Subcutaneous abdominal adipose tissue (tissue), 5 donors: ENCODE results near the gene ABHD4.

ENCODE experiments used
- H3K27ac ChIP-seq: one replicate; pipeline ENCODE4 v1.7.0; 2013; ENCODE audit warnings: low read depth, mild to moderate bottlenecking, inconsistent platforms, low read length, moderate library complexity
- H3K27me3 ChIP-seq, 5 donors: one replicate each; pipeline ENCODE4 v1.7.0; 2013; ENCODE audit warnings: low read length in 5 of 5, inconsistent platforms in 1 of 5; ENCODE audit not compliant: control insufficient read depth in 5 of 5, insufficient read depth in 4 of 5
- H3K36me3 ChIP-seq, 5 donors: one replicate each; pipeline ENCODE4 v1.7.0; 2013; ENCODE audit warnings: low read length in 5 of 5; ENCODE audit not compliant: control insufficient read depth in 5 of 5, insufficient read depth in 5 of 5
- H3K4me1 ChIP-seq, 5 donors: one replicate each; pipeline ENCODE4 v1.7.0; 2013; ENCODE audit warnings: low read length in 5 of 5, mild to moderate bottlenecking in 3 of 5, moderate library complexity in 1 of 5; ENCODE audit not compliant: control insufficient read depth in 5 of 5, insufficient read depth in 5 of 5
- H3K4me3 ChIP-seq, 5 donors: one replicate each; pipeline ENCODE4 v1.7.0; 2013; ENCODE audit warnings: low read length in 5 of 5, low read depth in 1 of 5
- H3K9ac ChIP-seq, 5 donors: one replicate each; pipeline ENCODE4 v1.7.0; 2013; ENCODE audit warnings: low read length in 5 of 5, mild to moderate bottlenecking in 4 of 5, moderate library complexity in 3 of 5
- H3K9me3 ChIP-seq, 5 donors: one replicate each; pipeline ENCODE4 v1.7.0; 2013; ENCODE audit warnings: low read length in 5 of 5; ENCODE audit not compliant: control insufficient read depth in 5 of 5
- donor health status: healthy.
- donor health status: healthy.
- donor health status: healthy.
- donor health status: healthy.
- donor health status: healthy.

The ABHD4 gene

DNA sequence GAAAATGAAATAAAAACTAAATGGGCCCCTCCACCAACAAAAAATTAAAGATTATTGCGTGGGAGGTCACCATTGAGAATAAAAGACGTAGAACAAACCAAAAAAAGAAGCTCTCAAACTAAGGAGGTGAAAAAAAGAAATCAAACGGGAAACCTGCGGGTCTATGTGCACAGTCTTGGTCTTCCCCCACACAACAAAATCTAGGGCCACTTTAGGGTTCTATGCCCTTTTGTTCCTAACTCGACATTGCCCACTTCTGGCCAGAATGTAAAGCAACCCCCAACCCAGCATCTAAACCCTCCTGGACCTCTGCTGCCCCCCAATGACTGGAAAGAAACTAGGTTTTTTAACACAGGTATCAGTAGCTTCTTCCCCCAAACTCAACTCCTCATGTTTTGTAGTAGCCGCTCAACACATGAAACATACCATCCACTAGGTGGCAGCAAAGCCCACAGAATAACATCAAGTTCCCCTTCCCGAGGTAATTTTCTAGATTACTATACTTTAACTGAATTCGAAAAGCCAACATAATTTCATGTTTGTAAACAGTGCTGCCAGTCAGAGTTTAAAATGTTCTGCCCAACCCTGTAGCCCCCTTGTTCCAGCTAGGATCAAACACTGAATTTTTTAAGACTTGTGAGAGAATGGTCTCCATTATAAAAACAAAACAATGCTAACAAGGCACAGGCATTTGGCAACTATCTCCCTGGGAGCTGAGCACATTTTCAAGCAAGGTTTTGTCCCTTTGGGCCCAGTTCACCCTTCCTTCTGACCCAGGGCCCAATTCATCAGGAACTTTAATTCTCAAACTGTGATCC is 27.8 kb upstream of the ABHD4 start:
- no peaks in the 10 kb centered on the region for H3K9me3 ChIP-seq
- H3K4me3 ChIP-seq = no peak overlapping the region
- H3K27ac ChIP-seq = no peak overlapping the region
- H3K9ac ChIP-seq = peak overlapping the region in 1 of 5 donors; percentile 20
- peaks cover 0 to 19% (median 7%) of the 10 kb centered on the region in 5 donors for H3K4me1 ChIP-seq
- no peaks in the 10 kb centered on the region for H3K27me3 ChIP-seq
- H3K36me3 ChIP-seq = peaks cover 22 to 54% (median 36%) of the 10 kb centered on the region in 5 donors

DNA sequence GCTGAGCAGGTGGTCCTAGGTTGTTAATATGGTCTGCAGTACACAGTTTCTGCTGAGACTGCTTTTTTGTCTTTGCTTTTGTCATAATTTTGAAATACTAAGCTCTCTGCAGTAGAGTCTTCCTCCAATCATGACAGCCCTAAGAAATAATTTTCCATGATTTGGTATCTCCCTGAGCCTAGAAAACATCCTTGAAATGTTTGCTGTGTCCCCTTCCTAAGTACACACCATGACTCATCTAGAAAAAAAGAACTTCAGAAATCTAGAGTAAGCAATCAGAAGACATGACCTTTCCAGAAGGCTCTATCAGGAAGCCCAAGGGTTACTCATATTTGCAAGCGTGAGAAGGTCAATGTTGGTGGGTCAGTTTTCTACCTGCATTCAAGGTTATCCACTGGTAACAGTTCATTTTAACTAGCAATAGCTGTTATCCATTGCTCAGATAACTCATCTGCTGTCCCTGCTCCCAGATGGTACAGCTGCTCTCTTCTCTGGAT is 25.5 kb upstream of the ABHD4 start:
- Histone ChIP-seq H3K36me3 (peaks cover 19 to 47% (median 30%) of the 10 kb centered on the region in 5 donors), H3K9ac (no peak overlapping the region), H3K27me3 (no peaks in the 10 kb centered on the region), H3K4me3 (no peak overlapping the region), H3K9me3 (no peaks in the 10 kb centered on the region), H3K27ac (no peak overlapping the region), H3K4me1 (peaks cover 0 to 19% (median 7%) of the 10 kb centered on the region in 5 donors)

DNA sequence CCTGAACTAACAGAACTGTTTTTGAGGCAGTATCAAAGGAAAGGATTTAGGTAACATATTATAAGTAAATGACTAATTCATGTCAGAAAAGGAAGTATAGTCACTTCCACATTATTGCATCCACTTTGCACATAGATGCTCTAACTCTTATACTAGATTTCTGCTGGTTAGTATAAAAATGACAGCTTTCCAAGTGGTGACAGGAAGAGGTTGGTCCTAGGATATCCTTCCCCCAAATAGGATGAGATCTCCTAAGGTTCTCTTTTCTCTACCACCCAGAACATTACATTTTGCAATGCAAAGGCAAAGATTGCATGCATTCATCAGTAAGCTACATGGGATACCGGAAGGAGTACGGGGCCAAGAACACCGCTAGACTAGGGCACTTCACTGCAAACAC is 24.3 kb upstream of the ABHD4 start:
- no peaks in the 10 kb centered on the region for H3K27me3 ChIP-seq
- no peaks in the 10 kb centered on the region for H3K9me3 ChIP-seq
- H3K9ac ChIP-seq = no peak overlapping the region
- no peak overlapping the region for H3K27ac ChIP-seq
- peaks cover 0 to 19% (median 7%) of the 10 kb centered on the region in 5 donors for H3K4me1 ChIP-seq
- no peak overlapping the region for H3K4me3 ChIP-seq
- H3K36me3 ChIP-seq = peaks cover 19 to 38% (median 26%) of the 10 kb centered on the region in 5 donors

DNA sequence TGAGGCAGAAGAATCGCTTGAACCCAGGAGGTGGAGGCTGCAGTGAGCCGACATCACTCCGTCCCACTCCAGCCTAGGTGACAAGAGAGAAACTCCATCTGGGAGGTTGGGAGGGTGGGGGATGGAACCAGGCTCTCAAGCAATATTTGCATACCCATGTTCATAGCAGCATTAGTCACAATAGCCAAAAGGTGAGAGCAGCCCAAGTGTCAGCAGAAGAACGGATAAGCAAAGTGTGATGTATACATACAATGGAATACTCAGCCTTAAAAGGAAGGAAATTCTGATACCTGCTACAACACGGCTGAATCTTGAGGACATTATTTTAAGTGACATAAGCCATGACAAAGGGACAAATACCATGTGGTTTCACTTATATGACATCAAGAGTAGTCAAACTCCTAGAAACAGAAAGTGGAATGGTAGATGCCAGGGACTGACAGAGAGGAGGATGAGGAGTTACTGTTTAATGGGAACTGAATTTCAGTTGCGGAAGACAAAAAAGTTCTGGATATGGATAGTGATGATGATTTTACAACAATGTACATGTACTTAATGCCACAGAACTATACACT is 20.7 kb upstream of the ABHD4 start:
- no peaks in the 10 kb centered on the region for H3K27me3 ChIP-seq
- peak overlapping the region in 1 of 5 donors; percentile 45 for H3K9ac ChIP-seq
- H3K27ac ChIP-seq = no peak overlapping the region
- H3K9me3 ChIP-seq = no peaks in the 10 kb centered on the region
- no peak overlapping the region for H3K4me3 ChIP-seq
- H3K36me3 ChIP-seq = peaks cover 15 to 25% (median 23%) of the 10 kb centered on the region in 5 donors
- peaks cover 0 to 6% (median 0%) of the 10 kb centered on the region in 5 donors for H3K4me1 ChIP-seq

DNA sequence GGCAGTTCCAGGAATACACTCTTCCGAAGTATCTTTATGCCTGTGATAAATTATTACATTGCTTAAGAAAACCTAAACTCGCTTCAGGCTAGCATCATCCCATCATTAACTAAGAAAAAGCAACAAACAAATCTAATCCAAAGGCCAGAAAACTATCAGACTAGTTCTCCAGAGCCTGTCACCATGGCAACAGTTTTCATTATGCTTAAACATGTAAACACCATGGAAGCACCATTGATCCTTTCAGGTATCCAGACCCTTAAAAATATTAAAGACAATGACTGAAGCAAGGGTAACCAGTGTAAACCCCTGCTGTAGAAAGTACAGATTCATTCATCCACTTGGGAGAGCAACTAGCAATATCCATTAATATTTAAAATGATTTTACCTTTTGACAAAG is 18.9 kb upstream of the ABHD4 start:
- H3K9me3 ChIP-seq = no peaks in the 10 kb centered on the region
- H3K27me3 ChIP-seq = no peaks in the 10 kb centered on the region
- H3K9ac ChIP-seq = no peak overlapping the region
- no peak overlapping the region for H3K27ac ChIP-seq
- peaks cover 0 to 13% (median 8%) of the 10 kb centered on the region in 5 donors for H3K36me3 ChIP-seq
- peaks cover 0 to 4% (median 3%) of the 10 kb centered on the region in 5 donors for H3K4me1 ChIP-seq
- H3K4me3 ChIP-seq = no peak overlapping the region

GRCh38 chr14:22579881-22580280 is 18.2 kb upstream of the ABHD4 start:
- Histone ChIP-seq H3K27me3 (no peaks in the 10 kb centered on the region), H3K4me1 (peaks cover 0 to 8% (median 4%) of the 10 kb centered on the region in 5 donors), H3K9me3 (no peaks in the 10 kb centered on the region), H3K27ac (no peak overlapping the region), H3K9ac (no peak overlapping the region), H3K4me3 (no peak overlapping the region), H3K36me3 (peaks cover 0 to 7% (median 1%) of the 10 kb centered on the region in 5 donors)

GRCh38 chr14:22580625-22581024 is 17.5 kb upstream of the ABHD4 start:
- Histone ChIP-seq H3K4me3 (no peak overlapping the region), H3K9me3 (no peaks in the 10 kb centered on the region), H3K9ac (peak overlapping the region in 1 of 5 donors; percentile 32), H3K27ac (no peak overlapping the region), H3K4me1 (peaks cover 0 to 15% (median 4%) of the 10 kb centered on the region in 5 donors), H3K27me3 (no peaks in the 10 kb centered on the region), H3K36me3 (peaks cover 0 to 4% (median 0%) of the 10 kb centered on the region in 5 donors)

GRCh38 chr14:22583994-22584393 is 14.1 kb upstream of the ABHD4 start:
- no peak overlapping the region for H3K4me3 ChIP-seq
- no peak overlapping the region for H3K27ac ChIP-seq
- no peak overlapping the region for H3K9ac ChIP-seq
- H3K36me3 ChIP-seq = peaks cover 0 to 4% (median 0%) of the 10 kb centered on the region in 5 donors
- no peaks in the 10 kb centered on the region for H3K9me3 ChIP-seq
- peaks cover 0 to 35% (median 28%) of the 10 kb centered on the region in 5 donors for H3K4me1 ChIP-seq
- H3K27me3 ChIP-seq = no peaks in the 10 kb centered on the region

- no peaks in the 10 kb centered on the region for H3K36me3 ChIP-seq
- H3K9me3 ChIP-seq = no peaks in the 10 kb centered on the region
- H3K27me3 ChIP-seq = no peaks in the 10 kb centered on the region
- H3K4me3 ChIP-seq = no peak overlapping the region
- H3K9ac ChIP-seq = no peak overlapping the region
- peak overlapping the region; percentile 11 for H3K27ac ChIP-seq
- peaks cover 0 to 41% (median 37%) of the 10 kb centered on the region in 5 donors for H3K4me1 ChIP-seq
Measured at GRCh38 chr14:22587247-22587646, 10.9 kb upstream of the ABHD4 start.
